ENCODE results near the gene RAPGEF4.

- TF ChIP-seq ZNF792 (CRISPR knock-in tag; IDR thresholded peaks at IDR 0.05) (no peak), ZNF136 (CRISPR knock-in tag; IDR thresholded peaks at IDR 0.05; ENCODE audit: low read depth) (no peak), CENPX (CRISPR knock-in tag; IDR thresholded peaks at IDR 0.05) (no peak), KAT7 (CRISPR knock-in tag; IDR thresholded peaks at IDR 0.05; ENCODE audit: borderline replicate concordance) (no peak), GLMP (CRISPR knock-in tag; IDR thresholded peaks at IDR 0.05; ENCODE audit: borderline replicate concordance) (no peak), MYC (CRISPR knock-in tag; IDR thresholded peaks at IDR 0.05; ENCODE audit: borderline replicate concordance) (no peak), IRF2 (CRISPR knock-in tag; IDR thresholded peaks at IDR 0.05) (no peak), ELK4 (CRISPR knock-in tag; IDR thresholded peaks at IDR 0.05; ENCODE audit: borderline replicate concordance) (no peak), SNAI1 (CRISPR knock-in tag; IDR thresholded peaks at IDR 0.05; ENCODE audit: borderline replicate concordance) (no peak), TFAP4 (IDR thresholded peaks at IDR 0.05; ENCODE audit: borderline replicate concordance, low read depth) (no peak), GABPA (IDR thresholded peaks at IDR 0.05; ENCODE audit: low read depth, low read length) (no peak), GABPA (CRISPR knock-in tag; IDR thresholded peaks at IDR 0.05; ENCODE audit: low read depth) (no peak), ESRRA (CRISPR knock-in tag; IDR thresholded peaks at IDR 0.05; ENCODE audit: low read depth) (no peak)
Measured at GRCh38 chr2:172996387-172996961, 260.8 kb downstream of the RAPGEF4 start.

Data from HepG2 (cell line).